GM23338 (cell line): ENCODE measurements around the gene KDM4C. TPM values are rescaled to one million over a fixed set of nuclear protein-coding genes. Genes with fewer than 3 reads are reported as not detected.

Experiments
- ATAC-seq: fragments of 200-7000 bp; cut with Tn5 transposase; 3 replicates; pipeline ENCODE4 v1.9.1; 2020
- DNase-seq: peaks from one replicate; pipeline ENCODE4 v3.0.0-alpha.2; 2015; ENCODE audit warnings: low spot score
- H2AFZ ChIP-seq: fragments of 200-600 bp; sonication (generic); 2 replicates; pipeline ENCODE4 v1.8.0; 2016; ENCODE audit warnings: antibody characterized with exemption, mild to moderate bottlenecking, moderate library complexity
- H3F3A ChIP-seq: fragments of 200-600 bp; sonication (generic); replicated peaks from 2 replicates; pipeline ENCODE4 v1.8.0; 2017; ENCODE audit warnings: antibody characterized with exemption, mixed run types, low read depth
- H3K27ac ChIP-seq: fragments of 200-600 bp; sonication (generic); 2 replicates; pipeline ENCODE4 v1.6.1; 2016; ENCODE audit warnings: low read depth
- H3K27me3 ChIP-seq: fragments of 200-600 bp; sonication (generic); 2 replicates; pipeline ENCODE4 v1.8.0; 2016; ENCODE audit warnings: mild to moderate bottlenecking, mixed run types, moderate library complexity; ENCODE audit not compliant: insufficient read depth
- H3K36me3 ChIP-seq: fragments of 200-600 bp; sonication (generic); 2 replicates; pipeline ENCODE4 v1.8.0; 2016; ENCODE audit warnings: mild to moderate bottlenecking; ENCODE audit not compliant: insufficient read depth
- H3K4me1 ChIP-seq: fragments of 200-600 bp; sonication (generic); 2 replicates; pipeline ENCODE4 v1.8.0; 2016; ENCODE audit warnings: mild to moderate bottlenecking, moderate library complexity; ENCODE audit not compliant: insufficient read depth
- H3K4me2 ChIP-seq: fragments of 200-600 bp; sonication (generic); 2 replicates; pipeline ENCODE4 v1.7.1; 2017; ENCODE audit warnings: mixed run types
- H3K4me3 ChIP-seq: fragments of 200-600 bp; sonication (generic); 2 replicates; pipeline ENCODE4 v1.6.1; 2016; ENCODE audit warnings: mixed run types
- H3K79me2 ChIP-seq: fragments of 200-600 bp; sonication (generic); replicated peaks from 2 replicates; pipeline ENCODE4 v1.8.0; 2017; ENCODE audit warnings: mild to moderate bottlenecking; ENCODE audit not compliant: insufficient read depth
- H3K9me2 ChIP-seq: fragments of 200-600 bp; sonication (generic); 2 replicates; pipeline ENCODE4 v1.8.0; 2017; ENCODE audit not compliant: insufficient read depth
- H4K20me1 ChIP-seq: fragments of 200-600 bp; sonication (generic); replicated peaks from 2 replicates; pipeline ENCODE4 v1.8.0; 2017; ENCODE audit warnings: mild to moderate bottlenecking; ENCODE audit not compliant: insufficient read depth
- H3K27ac Mint-ChIP-seq: 2 replicates; pipeline ENCODE4 v1.8.0; 2020; ENCODE audit warnings: inconsistent platforms, mild to moderate bottlenecking, moderate library complexity, mixed read lengths
- H3K27me3 Mint-ChIP-seq: 3 replicates; pipeline ENCODE4 v1.8.0; 2022; ENCODE audit warnings: low read depth, mild to moderate bottlenecking, moderate library complexity, mixed read lengths, inconsistent platforms; ENCODE audit not compliant: insufficient read depth, poor library complexity
- H3K36me3 Mint-ChIP-seq: 3 replicates; pipeline ENCODE4 v1.8.0; 2021; ENCODE audit warnings: low read depth, mild to moderate bottlenecking, inconsistent platforms, moderate library complexity, mixed read lengths
- H3K4me1 Mint-ChIP-seq: 3 replicates; pipeline ENCODE4 v1.8.0; 2020; ENCODE audit warnings: mild to moderate bottlenecking, inconsistent platforms, mixed read lengths
- H3K4me3 Mint-ChIP-seq: 3 replicates; pipeline ENCODE4 v1.8.0; 2021; ENCODE audit warnings: moderate library complexity, mild to moderate bottlenecking, inconsistent platforms, mixed read lengths
- H3K9me3 Mint-ChIP-seq: 3 replicates; pipeline ENCODE4 v1.8.0; 2020; ENCODE audit warnings: moderate library complexity, mild to moderate bottlenecking, inconsistent platforms, mixed read lengths
- EZH2 ChIP-seq: fragments of 200-600 bp; sonication (generic); IDR thresholded peaks from one replicate; pipeline ENCODE4 v1.8.0; 2017; ENCODE audit warnings: antibody characterized with exemption, mild to moderate bottlenecking, low read depth; ENCODE audit not compliant: unreplicated experiment
- EZH2phosphoT487 ChIP-seq: fragments of 200-600 bp; sonication (generic); IDR thresholded peaks from one replicate; pipeline ENCODE4 v1.8.1; 2018; ENCODE audit warnings: antibody characterized with exemption; ENCODE audit not compliant: unreplicated experiment
- NANOG ChIP-seq: IDR thresholded peaks from 2 replicates; pipeline ENCODE4 v1.6.1; 2016; ENCODE audit warnings: antibody characterized with exemption, borderline replicate concordance
- STAT1 ChIP-seq: IDR thresholded peaks from one replicate; pipeline ENCODE4 v1.6.1; 2016; ENCODE audit warnings: antibody characterized with exemption; ENCODE audit not compliant: unreplicated experiment
- polyA plus RNA-seq: library from polyadenylated mRNA; unstranded; fragments of >200 nt; fragmentation: Nextera tagmentation; extraction: Ambion mirVana; gene quantifications from 2 replicates; pipeline ENCODE4 v1.2.1, GENCODE V29; 2016
- total RNA-seq: library from RNA; depleted of rRNA; stranded (reverse); fragments of >200 nt; shearing (Covaris generic); gene quantifications from 2 replicates; pipeline ENCODE4 v1.2.3, GENCODE V29; 2014
- TF ChIP-seq, protein P1 (sequence below): fragments of 250-450 bp; sonication (Bioruptor Pico); IDR thresholded peaks from 2 replicates; pipeline ENCODE4 v1.5.0; 2020; ENCODE audit warnings: mild to moderate bottlenecking, moderate library complexity
- TF ChIP-seq, protein P2 (sequence below): IDR thresholded peaks from 2 replicates; pipeline ENCODE4 v1.6.1; 2016; ENCODE audit warnings: antibody characterized with exemption

Gene KDM4C
- total and polyA plus RNA-seq, 2 experiments from 2014 or later, result 12.0 to 43.8 TPM

DNA sequence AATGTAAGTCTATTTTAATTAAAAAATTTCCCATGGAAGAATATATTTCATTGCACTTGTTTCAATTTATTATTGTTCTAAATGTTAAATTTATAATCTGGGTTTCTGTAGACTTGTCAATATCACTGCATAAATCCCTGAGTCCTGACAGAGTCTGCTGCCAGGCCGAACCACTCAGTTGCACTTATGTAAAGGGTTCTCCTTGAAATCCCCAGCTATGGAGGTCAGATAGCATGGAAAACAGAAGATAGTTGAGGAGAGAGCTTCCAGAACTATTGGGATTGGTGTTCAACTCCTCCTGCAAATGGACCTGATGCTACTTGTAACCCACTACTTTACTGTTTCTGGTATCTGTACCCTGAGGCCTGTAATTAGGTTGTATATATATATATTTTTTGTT is 37.2 kb downstream of the KDM4C start (continued):
- TF ChIP-seq, protein P1, sequence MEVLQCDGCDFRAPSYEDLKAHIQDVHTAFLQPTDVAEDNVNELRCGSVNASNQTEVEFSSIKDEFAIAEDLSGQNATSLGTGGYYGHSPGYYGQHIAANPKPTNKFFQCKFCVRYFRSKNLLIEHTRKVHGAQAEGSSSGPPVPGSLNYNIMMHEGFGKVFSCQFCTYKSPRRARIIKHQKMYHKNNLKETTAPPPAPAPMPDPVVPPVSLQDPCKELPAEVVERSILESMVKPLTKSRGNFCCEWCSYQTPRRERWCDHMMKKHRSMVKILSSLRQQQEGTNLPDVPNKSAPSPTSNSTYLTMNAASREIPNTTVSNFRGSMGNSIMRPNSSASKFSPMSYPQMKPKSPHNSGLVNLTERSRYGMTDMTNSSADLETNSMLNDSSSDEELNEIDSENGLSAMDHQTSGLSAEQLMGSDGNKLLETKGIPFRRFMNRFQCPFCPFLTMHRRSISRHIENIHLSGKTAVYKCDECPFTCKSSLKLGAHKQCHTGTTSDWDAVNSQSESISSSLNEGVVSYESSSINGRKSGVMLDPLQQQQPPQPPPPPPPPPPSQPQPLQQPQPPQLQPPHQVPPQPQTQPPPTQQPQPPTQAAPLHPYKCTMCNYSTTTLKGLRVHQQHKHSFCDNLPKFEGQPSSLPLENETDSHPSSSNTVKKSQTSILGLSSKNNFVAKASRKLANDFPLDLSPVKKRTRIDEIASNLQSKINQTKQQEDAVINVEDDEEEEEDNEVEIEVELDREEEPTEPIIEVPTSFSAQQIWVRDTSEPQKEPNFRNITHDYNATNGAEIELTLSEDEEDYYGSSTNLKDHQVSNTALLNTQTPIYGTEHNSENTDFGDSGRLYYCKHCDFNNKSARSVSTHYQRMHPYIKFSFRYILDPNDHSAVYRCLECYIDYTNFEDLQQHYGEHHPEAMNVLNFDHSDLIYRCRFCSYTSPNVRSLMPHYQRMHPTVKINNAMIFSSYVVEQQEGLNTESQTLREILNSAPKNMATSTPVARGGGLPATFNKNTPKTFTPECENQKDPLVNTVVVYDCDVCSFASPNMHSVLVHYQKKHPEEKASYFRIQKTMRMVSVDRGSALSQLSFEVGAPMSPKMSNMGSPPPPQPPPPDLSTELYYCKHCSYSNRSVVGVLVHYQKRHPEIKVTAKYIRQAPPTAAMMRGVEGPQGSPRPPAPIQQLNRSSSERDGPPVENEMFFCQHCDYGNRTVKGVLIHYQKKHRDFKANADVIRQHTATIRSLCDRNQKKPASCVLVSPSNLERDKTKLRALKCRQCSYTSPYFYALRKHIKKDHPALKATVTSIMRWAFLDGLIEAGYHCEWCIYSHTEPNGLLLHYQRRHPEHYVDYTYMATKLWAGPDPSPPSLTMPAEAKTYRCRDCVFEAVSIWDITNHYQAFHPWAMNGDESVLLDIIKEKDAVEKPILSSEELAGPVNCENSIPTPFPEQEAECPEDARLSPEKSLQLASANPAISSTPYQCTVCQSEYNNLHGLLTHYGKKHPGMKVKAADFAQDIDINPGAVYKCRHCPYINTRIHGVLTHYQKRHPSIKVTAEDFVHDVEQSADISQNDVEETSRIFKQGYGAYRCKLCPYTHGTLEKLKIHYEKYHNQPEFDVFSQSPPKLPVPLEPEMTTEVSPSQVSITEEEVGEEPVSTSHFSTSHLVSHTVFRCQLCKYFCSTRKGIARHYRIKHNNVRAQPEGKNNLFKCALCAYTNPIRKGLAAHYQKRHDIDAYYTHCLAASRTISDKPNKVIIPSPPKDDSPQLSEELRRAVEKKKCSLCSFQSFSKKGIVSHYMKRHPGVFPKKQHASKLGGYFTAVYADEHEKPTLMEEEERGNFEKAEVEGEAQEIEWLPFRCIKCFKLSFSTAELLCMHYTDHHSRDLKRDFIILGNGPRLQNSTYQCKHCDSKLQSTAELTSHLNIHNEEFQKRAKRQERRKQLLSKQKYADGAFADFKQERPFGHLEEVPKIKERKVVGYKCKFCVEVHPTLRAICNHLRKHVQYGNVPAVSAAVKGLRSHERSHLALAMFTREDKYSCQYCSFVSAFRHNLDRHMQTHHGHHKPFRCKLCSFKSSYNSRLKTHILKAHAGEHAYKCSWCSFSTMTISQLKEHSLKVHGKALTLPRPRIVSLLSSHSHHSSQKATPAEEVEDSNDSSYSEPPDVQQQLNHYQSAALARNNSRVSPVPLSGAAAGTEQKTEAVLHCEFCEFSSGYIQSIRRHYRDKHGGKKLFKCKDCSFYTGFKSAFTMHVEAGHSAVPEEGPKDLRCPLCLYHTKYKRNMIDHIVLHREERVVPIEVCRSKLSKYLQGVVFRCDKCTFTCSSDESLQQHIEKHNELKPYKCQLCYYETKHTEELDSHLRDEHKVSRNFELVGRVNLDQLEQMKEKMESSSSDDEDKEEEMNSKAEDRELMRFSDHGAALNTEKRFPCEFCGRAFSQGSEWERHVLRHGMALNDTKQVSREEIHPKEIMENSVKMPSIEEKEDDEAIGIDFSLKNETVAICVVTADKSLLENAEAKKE (CRISPR knock-in tag), result no peak

DNA sequence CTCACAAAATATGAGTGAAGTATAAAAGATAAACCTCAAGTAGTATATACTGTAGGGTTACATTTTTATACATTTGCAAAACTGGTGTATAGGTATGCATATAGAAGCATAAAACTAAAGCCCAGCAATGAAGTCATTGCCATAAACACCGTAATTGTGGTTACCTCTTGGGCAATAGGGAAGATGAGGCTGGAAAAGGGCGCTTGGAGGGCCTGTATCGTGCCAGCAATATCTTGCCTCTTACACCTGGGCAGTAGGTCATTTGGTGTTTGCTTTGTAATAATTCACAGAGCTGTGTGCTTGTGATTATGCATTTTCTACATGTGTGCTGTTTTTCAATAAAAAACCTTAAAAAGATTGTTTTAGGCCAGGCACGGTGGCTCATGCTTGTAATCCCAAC is 45.2 kb downstream of the KDM4C start:
- DNase-seq (no peak), ATAC-seq (no peak)
- H3K27ac ChIP-seq, result no peak overlapping the region
- H3K4me1 Mint-ChIP-seq, result no peaks in the 10 kb centered on the region
- no peak overlapping the region for H3K4me2 ChIP-seq
- peaks cover 19% of the 10 kb centered on the region for H3K79me2 ChIP-seq
- peaks cover 5% of the 10 kb centered on the region for H3K27me3 Mint-ChIP-seq
- H2AFZ ChIP-seq, result no peak overlapping the region
- H4K20me1 ChIP-seq, result no peaks in the 10 kb centered on the region; the same call in 1 of the 2 replicates
- H3K36me3 Mint-ChIP-seq, result peaks cover 53% of the 10 kb centered on the region
- H3K4me3 ChIP-seq, result no peak overlapping the region
- peaks cover 31% of the 10 kb centered on the region for H3K9me3 Mint-ChIP-seq
- no peaks in the 10 kb centered on the region for H3K4me1 ChIP-seq
- H3K27ac Mint-ChIP-seq, result no peak overlapping the region
- H3K4me3 Mint-ChIP-seq, result no peak overlapping the region
- H3K27me3 ChIP-seq, result no peaks in the 10 kb centered on the region
- no peaks in the 10 kb centered on the region for H3K9me2 ChIP-seq
- 0 out of 2 replicates have a peak, but pooled peaks cover 6% of the 10 kb centered on the region for H3K36me3 ChIP-seq
- H3F3A ChIP-seq, result peaks cover 3% of the 10 kb centered on the region; the same call in 1 of the 2 replicates
- TF ChIP-seq, protein P2, sequence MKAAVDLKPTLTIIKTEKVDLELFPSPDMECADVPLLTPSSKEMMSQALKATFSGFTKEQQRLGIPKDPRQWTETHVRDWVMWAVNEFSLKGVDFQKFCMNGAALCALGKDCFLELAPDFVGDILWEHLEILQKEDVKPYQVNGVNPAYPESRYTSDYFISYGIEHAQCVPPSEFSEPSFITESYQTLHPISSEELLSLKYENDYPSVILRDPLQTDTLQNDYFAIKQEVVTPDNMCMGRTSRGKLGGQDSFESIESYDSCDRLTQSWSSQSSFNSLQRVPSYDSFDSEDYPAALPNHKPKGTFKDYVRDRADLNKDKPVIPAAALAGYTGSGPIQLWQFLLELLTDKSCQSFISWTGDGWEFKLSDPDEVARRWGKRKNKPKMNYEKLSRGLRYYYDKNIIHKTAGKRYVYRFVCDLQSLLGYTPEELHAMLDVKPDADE, result no peak
- TF ChIP-seq EZH2 (no peak), STAT1 (no peak), EZH2phosphoT487 (no peak), NANOG (no peak)
- TF ChIP-seq, protein P1 (CRISPR knock-in tag), result no peak
